Mucosa of gallbladder (tissue), 1 donor: ENCODE data around the gene EMD. TPM values are rescaled to one million over a fixed set of nuclear protein-coding genes. Genes with fewer than 3 reads are reported as not detected.

Experiments used
- DNase-seq: peaks from one replicate; pipeline ENCODE4 v3.0.0-alpha.2; 2020; ENCODE audit warnings: low spot score
- total RNA-seq: library from RNA; stranded (reverse); gene quantifications from one replicate; pipeline ENCODE4 v1.2.1, GENCODE V29; 2021
- donor health status: DM: no; HTN: no; CAD: no.

Gene EMD
- total RNA-seq, 1 donor from 2014 or later: 62.6 TPM

DNA sequence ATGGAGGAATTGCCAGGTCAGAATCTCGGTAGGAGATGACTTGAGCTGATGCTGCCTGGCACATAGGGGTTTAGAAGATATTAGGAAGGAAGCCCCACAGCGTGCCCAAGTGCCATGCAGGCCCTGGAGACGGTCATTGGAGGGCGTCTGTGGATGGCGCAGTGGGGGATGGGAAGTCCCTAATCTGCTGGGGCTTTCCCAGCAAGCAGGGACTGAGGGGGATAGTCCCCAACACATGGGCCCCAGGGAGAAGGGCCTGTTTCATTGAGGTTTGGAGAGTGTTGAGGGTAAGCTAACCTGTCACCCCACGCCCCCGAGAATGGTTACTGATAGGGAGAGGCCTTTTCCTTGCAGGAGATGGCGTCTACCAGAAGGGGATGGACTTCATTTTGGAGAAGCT, 40.1 kb downstream of the EMD start:
- DNase-seq: no peak

DNA sequence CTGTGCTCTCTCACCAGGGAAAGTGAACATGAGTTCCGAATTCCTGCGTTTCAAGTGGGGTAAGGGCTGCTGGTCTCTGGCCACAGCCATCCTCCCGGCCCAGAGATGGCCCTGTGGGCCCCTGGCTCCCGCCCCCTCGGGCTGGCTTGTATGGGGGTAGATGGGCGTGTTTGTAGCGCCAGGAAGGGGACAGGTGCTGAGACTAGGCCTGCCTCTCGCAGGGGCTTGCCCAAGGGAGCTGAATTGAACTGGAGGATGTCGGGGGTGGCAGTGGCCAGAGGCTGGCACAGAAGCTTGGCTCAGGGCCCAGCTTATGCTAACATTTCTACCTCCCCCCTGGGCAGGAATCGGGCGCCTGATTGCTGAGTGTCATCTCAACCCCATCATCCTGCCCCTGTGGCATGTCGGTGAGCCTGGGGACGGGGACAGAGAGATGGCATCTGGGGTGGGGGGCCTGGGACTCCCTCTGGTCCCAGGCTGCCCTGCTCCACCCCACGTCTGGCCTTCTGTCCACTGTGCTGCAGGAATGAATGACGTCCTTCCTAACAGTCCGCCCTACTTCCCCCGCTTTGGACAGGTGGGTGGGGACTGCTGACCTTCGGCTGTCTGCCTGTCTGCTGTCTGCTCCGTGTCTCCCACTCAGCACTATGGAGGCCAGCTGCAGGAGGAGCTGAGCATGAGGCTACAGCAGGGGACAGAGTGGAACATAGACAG, 40.8 kb downstream of the EMD start:
- DNase-seq: no peak

DNA sequence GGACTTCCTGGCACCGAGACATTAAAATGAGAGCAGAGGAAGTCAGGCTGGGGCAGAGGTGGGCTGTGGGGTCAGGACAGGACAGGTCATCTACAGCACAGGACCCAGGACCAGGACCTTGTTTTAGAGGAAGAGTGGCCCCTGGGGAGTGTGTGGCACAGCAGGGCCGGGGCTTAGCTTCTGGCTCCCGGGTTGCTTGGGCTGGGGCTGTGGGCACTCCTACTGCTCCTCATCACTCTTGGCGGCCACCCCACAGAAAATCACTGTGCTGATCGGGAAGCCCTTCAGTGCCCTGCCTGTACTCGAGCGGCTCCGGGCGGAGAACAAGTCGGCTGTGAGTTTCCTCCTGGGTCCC, 41.3 kb downstream of the EMD start:
- no peak for DNase-seq

GRCh38 chrX:154426916-154427770, 48.0 kb downstream of the EMD start:
- no peak for DNase-seq

DNA sequence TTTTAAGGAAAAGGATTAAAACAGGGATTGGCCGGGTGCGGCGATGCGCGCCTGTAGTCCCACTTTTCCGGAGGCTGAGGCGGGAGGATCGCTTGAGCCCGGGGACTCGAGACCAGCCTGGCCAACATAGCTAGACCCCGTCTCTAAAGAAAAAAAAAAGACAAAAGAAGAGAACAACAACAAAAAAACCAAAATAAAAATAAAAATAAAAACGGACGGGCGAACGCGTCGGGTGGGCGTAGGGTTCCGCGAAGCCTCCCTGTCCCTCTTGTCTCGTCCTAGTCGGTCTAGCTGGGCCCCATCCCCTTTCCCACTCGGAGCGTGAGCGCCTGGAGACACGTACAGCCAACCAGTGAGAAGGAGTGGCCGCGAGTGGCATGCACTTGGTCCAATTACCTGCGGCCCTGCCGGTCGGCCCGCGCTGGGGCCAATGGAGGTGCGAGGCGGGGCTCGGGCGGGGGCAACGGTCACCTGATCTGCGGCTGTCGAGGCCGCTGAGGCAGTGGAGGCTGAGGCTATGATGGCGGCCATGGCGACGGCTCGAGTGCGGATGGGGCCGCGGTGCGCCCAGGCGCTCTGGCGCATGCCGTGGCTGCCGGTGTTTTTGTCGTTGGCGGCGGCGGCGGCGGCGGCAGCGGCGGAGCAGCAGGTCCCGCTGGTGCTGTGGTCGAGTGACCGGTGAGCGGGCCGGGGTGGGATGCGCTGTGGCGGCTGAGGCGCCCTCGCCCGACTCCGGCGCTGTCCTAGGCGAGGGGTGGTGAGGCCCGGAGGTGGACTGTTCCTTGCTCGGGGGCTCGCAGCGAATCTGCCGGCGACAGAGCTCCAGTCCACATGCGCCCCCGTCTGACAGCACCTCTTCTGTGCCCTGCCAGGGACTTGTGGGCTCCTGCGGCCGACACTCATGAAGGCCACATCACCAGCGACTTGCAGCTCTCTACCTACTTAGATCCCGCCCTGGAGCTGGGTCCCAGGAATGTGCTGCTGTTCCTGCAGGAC, 49.4 kb downstream of the EMD start, which contains the start of gene ATP6AP1:
ATP6AP1 (plus strand) TSS at position 502 of the 996 bp plus-strand sequence; CDS start at position 518, 16 bp downstream.
- DNase-seq: peak; percentile 92

DNA sequence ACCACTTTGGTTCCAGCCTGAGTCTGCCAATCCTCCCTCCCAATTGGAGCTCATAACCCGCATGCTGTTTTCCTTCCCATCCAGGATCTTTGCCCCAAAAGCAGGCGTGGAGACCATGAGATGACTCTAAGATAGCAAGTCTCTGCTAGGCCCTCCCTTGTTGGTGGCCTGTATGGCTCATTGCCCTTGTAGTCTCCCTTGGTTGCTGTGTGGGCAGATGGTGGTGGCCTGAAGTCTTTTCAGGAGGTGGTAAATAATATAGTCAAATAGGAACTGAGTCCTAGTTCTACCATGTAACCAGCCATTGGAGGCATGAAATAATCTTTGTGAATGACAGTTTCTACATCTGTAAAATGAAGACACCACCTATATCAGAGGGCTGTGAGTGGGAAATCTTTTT, 50.6 kb downstream of the EMD start:
- no peak for DNase-seq

DNA sequence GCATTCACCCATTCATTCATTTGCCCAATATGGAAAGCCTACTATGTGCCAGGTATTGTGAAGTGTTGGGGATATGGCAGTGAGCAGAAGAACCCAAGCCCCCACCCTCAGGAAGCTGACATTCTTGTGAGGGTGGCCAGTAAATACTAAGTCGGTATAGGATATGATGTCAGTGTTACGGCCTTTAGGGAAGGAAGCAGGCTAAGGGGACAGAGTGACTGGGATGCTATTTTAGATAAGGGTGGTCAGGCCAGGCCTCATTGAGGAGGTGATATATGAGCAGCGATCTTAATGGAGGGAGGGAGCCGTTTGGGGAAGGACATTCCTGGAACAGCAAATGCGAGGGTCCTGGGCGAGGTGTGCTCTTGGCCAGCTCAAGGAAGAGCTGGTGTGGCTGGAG, 51.4 kb downstream of the EMD start:
- DNase-seq: no peak

- no peak for DNase-seq
Measured at GRCh38 chrX:154430916-154431315, 51.8 kb downstream of the EMD start.

Other genes starting within 250 kb of the EMD start
- gene OPN1LW, start 235.1 kb upstream of the EMD start, total RNA-seq: not detected
- gene OPN1MW, start 196.7 kb upstream of the EMD start, total RNA-seq: not detected
- not detected for gene OPN1MW2, start 159.5 kb upstream of the EMD start, total RNA-seq
- not detected for gene OPN1MW3, start 121.7 kb upstream of the EMD start, total RNA-seq
- gene TEX28, start 84.2 kb upstream of the EMD start, total RNA-seq: not detected
- gene TKTL1, start 83.5 kb upstream of the EMD start, total RNA-seq: not detected
- gene FLNA, start 4.7 kb upstream of the EMD start, total RNA-seq: 2,367 TPM
- gene RPL10, start 19.1 kb downstream of the EMD start, total RNA-seq: 1,937 TPM
- gene DNASE1L1, start 30.0 kb downstream of the EMD start, total RNA-seq: 28.2 TPM
- gene TAFAZZIN, start 32.2 kb downstream of the EMD start, total RNA-seq: 49.8 TPM
- gene ATP6AP1, start 49.4 kb downstream of the EMD start, total RNA-seq: 108 TPM
- gene GDI1, start 57.9 kb downstream of the EMD start, total RNA-seq: 157 TPM
- gene FAM50A, start 64.8 kb downstream of the EMD start, total RNA-seq: 71.3 TPM
- gene PLXNA3, start 79.0 kb downstream of the EMD start, total RNA-seq: 75.6 TPM
- 26.3 TPM for gene LAGE3, start 100.0 kb downstream of the EMD start, total RNA-seq
- gene UBL4A, start 107.3 kb downstream of the EMD start, total RNA-seq: 38.2 TPM
- 32.2 TPM for gene SLC10A3, start 111.3 kb downstream of the EMD start, total RNA-seq
- 75.3 TPM for gene FAM3A, start 136.9 kb downstream of the EMD start, total RNA-seq
- 119 TPM for gene G6PD, start 167.6 kb downstream of the EMD start, total RNA-seq
- 31.2 TPM for gene IKBKG, start 168.3 kb downstream of the EMD start, total RNA-seq
- not detected for gene CTAG1A, start 205.8 kb downstream of the EMD start, total RNA-seq
- gene CTAG1B, start 240.0 kb downstream of the EMD start, total RNA-seq: not detected